ENCODE results near the gene FIGN.

Gene FIGN

DNA sequence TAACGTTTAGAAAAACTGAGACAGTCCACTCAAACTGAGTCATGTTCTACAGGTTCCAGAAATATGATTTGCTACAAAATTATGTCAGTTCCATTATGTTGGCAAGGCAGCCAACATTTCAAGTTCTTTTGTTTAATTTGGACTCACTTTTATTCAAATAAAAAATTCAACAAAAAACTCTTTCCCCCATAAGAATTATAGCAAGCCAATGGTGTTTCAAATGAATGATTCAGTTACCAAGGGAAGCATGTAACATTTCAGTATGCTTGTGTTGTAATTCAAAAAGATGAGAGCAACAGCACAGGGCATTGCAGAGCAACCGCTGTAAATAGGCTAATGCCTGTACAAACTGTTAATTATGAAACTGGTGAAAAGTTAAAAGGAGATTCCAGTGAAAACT is 140.8 kb downstream of the FIGN start:
- Histone ChIP-seq H3K9me3 (ENCODE audit: control insufficient read depth, insufficient read depth, low read depth, low read length) (no peaks in the 10 kb centered on the region), H3K36me3 (ENCODE audit: control insufficient read depth, insufficient read depth, low read length) (no peaks in the 10 kb centered on the region), H3K4me3 (ENCODE audit: low read depth, low read length) (no peak overlapping the region), H3K27me3 (ENCODE audit: control insufficient read depth, insufficient read depth, low read length) (no peaks in the 10 kb centered on the region), H3K27ac (ENCODE audit: low read depth, low read length) (no peak overlapping the region), H3K9ac (ENCODE audit: low read length) (no peak overlapping the region), H3K4me1 (ENCODE audit: control insufficient read depth, insufficient read depth, low read length) (peaks cover 32% of the 10 kb centered on the region)

DNA sequence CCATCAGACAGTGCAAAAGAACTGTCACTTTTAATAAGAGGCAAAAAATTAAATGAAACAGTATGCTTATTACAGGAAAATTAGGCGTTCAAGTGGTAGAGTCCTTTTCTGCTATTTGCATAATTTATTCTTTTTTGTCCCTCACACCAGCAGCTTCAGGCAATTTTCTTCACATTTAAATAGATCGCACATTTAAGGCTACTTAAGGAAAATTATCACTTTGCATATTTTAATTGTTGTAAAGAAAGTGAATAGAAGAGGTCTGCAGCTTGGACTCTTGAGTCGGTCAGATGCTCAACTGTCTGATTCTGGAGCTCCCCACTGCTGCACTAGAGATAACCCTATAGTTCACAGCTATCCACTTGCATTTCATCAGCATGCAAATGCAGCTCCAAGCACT is 141.3 kb downstream of the FIGN start:
- no peaks in the 10 kb centered on the region for H3K36me3 ChIP-seq (ENCODE audit: control insufficient read depth, insufficient read depth, low read length)
- peaks cover 27% of the 10 kb centered on the region for H3K4me1 ChIP-seq (ENCODE audit: control insufficient read depth, insufficient read depth, low read length)
- no peaks in the 10 kb centered on the region for H3K9me3 ChIP-seq (ENCODE audit: control insufficient read depth, insufficient read depth, low read depth, low read length)
- H3K9ac ChIP-seq (ENCODE audit: low read length), result no peak overlapping the region
- H3K27ac ChIP-seq (ENCODE audit: low read depth, low read length), result no peak overlapping the region
- H3K4me3 ChIP-seq (ENCODE audit: low read depth, low read length), result no peak overlapping the region
- no peaks in the 10 kb centered on the region for H3K27me3 ChIP-seq (ENCODE audit: control insufficient read depth, insufficient read depth, low read length)

DNA sequence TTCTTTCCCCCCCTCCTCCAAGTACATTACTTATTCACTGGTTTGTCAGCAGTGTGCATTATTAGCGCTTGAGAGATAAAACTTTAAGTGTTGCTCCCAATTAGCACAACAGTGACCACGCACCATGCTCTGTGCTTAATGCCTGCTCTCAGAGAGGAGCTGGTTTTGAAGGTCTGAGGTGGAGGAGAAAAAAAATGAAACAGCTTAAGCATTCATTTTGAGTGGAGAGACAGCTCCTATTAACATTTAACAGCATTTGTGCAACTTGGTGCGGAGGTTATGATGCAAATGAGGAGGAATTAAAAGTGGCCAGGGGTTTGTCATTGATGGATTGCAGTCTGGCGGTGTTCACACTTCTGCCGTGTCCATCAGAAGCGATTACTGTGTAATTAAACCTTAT is 141.8 kb downstream of the FIGN start:
- Histone ChIP-seq H3K4me1 (ENCODE audit: control insufficient read depth, insufficient read depth, low read length) (peaks cover 22% of the 10 kb centered on the region), H3K27me3 (ENCODE audit: control insufficient read depth, insufficient read depth, low read length) (no peaks in the 10 kb centered on the region), H3K9ac (ENCODE audit: low read length) (no peak overlapping the region), H3K36me3 (ENCODE audit: control insufficient read depth, insufficient read depth, low read length) (no peaks in the 10 kb centered on the region), H3K9me3 (ENCODE audit: control insufficient read depth, insufficient read depth, low read depth, low read length) (no peaks in the 10 kb centered on the region), H3K4me3 (ENCODE audit: low read depth, low read length) (no peak overlapping the region), H3K27ac (ENCODE audit: low read depth, low read length) (no peak overlapping the region)

- peaks cover 17% of the 10 kb centered on the region for H3K4me1 ChIP-seq (ENCODE audit: control insufficient read depth, insufficient read depth, low read length)
- H3K9ac ChIP-seq (ENCODE audit: low read length), result no peak overlapping the region
- H3K9me3 ChIP-seq (ENCODE audit: control insufficient read depth, insufficient read depth, low read depth, low read length), result no peaks in the 10 kb centered on the region
- no peak overlapping the region for H3K4me3 ChIP-seq (ENCODE audit: low read depth, low read length)
- no peak overlapping the region for H3K27ac ChIP-seq (ENCODE audit: low read depth, low read length)
- H3K36me3 ChIP-seq (ENCODE audit: control insufficient read depth, insufficient read depth, low read length), result no peaks in the 10 kb centered on the region
- no peaks in the 10 kb centered on the region for H3K27me3 ChIP-seq (ENCODE audit: control insufficient read depth, insufficient read depth, low read length)
Measured at GRCh38 chr2:163592954-163593622, 142.7 kb downstream of the FIGN start.

DNA sequence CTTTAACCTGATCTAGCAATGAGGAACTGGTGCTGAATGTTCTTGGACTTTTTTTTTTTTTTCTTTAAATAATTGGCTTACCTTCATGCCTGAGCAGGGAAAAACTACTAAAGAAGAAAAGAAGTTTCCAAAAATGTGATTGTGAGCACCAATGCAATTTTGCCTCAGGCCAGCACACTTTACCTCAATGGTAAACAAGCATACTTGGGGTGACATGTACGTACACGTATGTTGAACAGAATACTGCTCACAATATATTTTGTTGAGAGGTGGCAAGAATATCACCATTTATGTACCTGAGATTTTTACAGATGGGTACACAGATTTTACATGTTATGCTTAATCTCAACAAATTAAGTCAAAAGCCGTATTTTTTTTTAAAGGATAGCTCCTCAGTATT is 144.3 kb downstream of the FIGN start:
- no peaks in the 10 kb centered on the region for H3K36me3 ChIP-seq (ENCODE audit: control insufficient read depth, insufficient read depth, low read length)
- H3K9me3 ChIP-seq (ENCODE audit: control insufficient read depth, insufficient read depth, low read depth, low read length), result no peaks in the 10 kb centered on the region
- no peaks in the 10 kb centered on the region for H3K27me3 ChIP-seq (ENCODE audit: control insufficient read depth, insufficient read depth, low read length)
- no peak overlapping the region for H3K27ac ChIP-seq (ENCODE audit: low read depth, low read length)
- peaks cover 14% of the 10 kb centered on the region for H3K4me1 ChIP-seq (ENCODE audit: control insufficient read depth, insufficient read depth, low read length)
- no peak overlapping the region for H3K9ac ChIP-seq (ENCODE audit: low read length)
- no peak overlapping the region for H3K4me3 ChIP-seq (ENCODE audit: low read depth, low read length)

GRCh38 chr2:163580757-163581156 is 155.1 kb downstream of the FIGN start:
- H3K27me3 ChIP-seq (ENCODE audit: control insufficient read depth, insufficient read depth, low read length), result no peaks in the 10 kb centered on the region
- no peaks in the 10 kb centered on the region for H3K4me1 ChIP-seq (ENCODE audit: control insufficient read depth, insufficient read depth, low read length)
- no peaks in the 10 kb centered on the region for H3K9me3 ChIP-seq (ENCODE audit: control insufficient read depth, insufficient read depth, low read depth, low read length)
- no peak overlapping the region for H3K27ac ChIP-seq (ENCODE audit: low read depth, low read length)
- H3K4me3 ChIP-seq (ENCODE audit: low read depth, low read length), result no peak overlapping the region
- no peak overlapping the region for H3K9ac ChIP-seq (ENCODE audit: low read length)
- no peaks in the 10 kb centered on the region for H3K36me3 ChIP-seq (ENCODE audit: control insufficient read depth, insufficient read depth, low read length)

DNA sequence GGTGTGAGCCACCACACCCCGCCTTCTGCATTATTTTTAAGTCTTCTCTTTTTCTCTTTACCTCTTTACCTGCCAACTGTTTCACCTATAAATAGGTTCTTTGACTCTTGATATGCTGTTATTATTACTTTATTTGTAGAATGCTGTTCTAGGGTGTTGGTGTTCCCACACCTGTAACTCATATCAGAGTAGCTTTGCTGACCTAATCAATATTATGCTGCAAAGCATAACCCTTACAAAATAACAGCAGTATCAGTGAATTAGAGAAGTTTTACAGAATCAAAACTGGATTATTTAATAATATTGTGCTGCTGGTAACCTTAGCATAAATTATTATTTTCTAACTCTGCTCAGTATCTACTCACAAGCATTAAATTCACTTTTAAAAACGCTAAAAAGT is 161.5 kb downstream of the FIGN start:
- Histone ChIP-seq H3K36me3 (ENCODE audit: control insufficient read depth, insufficient read depth, low read length) (no peaks in the 10 kb centered on the region), H3K9me3 (ENCODE audit: control insufficient read depth, insufficient read depth, low read depth, low read length) (no peaks in the 10 kb centered on the region), H3K9ac (ENCODE audit: low read length) (no peak overlapping the region), H3K27me3 (ENCODE audit: control insufficient read depth, insufficient read depth, low read length) (no peaks in the 10 kb centered on the region), H3K27ac (ENCODE audit: low read depth, low read length) (no peak overlapping the region), H3K4me1 (ENCODE audit: control insufficient read depth, insufficient read depth, low read length) (no peaks in the 10 kb centered on the region), H3K4me3 (ENCODE audit: low read depth, low read length) (no peak overlapping the region)

GRCh38 chr2:163573652-163574051 is 162.2 kb downstream of the FIGN start:
- H3K27me3 ChIP-seq (ENCODE audit: control insufficient read depth, insufficient read depth, low read length), result no peaks in the 10 kb centered on the region
- no peaks in the 10 kb centered on the region for H3K4me1 ChIP-seq (ENCODE audit: control insufficient read depth, insufficient read depth, low read length)
- H3K4me3 ChIP-seq (ENCODE audit: low read depth, low read length), result no peak overlapping the region
- no peak overlapping the region for H3K9ac ChIP-seq (ENCODE audit: low read length)
- no peak overlapping the region for H3K27ac ChIP-seq (ENCODE audit: low read depth, low read length)
- H3K9me3 ChIP-seq (ENCODE audit: control insufficient read depth, insufficient read depth, low read depth, low read length), result no peaks in the 10 kb centered on the region
- H3K36me3 ChIP-seq (ENCODE audit: control insufficient read depth, insufficient read depth, low read length), result no peaks in the 10 kb centered on the region

DNA sequence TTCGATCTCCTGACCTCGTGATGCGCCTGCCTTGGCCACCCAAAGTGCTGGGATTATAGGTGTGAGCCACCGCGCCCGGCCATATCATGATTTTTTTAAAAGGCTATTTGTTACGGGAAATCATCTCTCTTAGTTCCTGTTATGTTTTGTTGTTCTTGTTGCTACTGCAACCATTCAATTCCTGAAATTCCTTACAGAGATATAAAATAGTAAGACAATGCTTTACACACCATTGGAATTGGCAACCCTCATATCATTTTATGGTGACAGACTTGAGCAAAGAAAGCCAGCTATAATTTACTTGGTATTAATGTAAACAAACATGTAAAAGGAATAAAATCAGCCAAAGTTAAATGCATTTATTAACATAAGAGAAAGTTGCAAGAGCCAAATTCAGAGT is 163.0 kb downstream of the FIGN start:
- Histone ChIP-seq H3K9ac (ENCODE audit: low read length) (no peak overlapping the region), H3K4me3 (ENCODE audit: low read depth, low read length) (no peak overlapping the region), H3K27ac (ENCODE audit: low read depth, low read length) (no peak overlapping the region), H3K4me1 (ENCODE audit: control insufficient read depth, insufficient read depth, low read length) (no peaks in the 10 kb centered on the region), H3K36me3 (ENCODE audit: control insufficient read depth, insufficient read depth, low read length) (no peaks in the 10 kb centered on the region), H3K9me3 (ENCODE audit: control insufficient read depth, insufficient read depth, low read depth, low read length) (no peaks in the 10 kb centered on the region), H3K27me3 (ENCODE audit: control insufficient read depth, insufficient read depth, low read length) (no peaks in the 10 kb centered on the region)

DNA sequence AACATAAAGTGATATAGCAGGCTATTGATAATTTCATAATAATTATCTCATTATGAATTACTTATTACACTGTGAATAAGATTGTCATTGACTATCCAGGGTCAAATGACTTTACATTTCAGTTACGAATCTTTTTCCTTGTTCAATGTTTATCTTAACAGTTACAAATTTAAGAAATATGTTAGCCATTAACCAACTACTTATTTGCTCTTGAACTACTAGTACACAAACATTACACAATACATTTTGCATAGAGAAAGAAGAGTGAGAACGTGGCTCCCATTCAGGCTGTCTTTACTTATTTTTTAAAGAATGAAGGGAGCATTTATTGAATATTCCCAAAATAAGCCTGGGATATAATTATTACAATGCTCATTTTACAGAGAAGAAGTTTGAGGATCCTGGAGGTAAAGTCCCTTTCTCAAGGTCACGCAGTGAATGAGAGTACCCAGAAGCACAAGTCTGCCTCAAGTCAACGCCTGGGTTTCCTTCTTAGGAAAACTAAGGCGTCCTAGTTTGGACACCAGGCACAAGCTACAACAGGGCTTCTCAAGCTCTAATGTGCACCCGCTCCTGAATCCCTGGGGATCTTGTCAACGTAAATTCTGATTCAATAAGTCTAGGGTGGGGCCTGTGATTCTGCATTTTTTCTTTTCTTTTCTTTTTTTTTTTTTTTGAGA is 164.2 kb downstream of the FIGN start:
- Histone ChIP-seq H3K4me1 (ENCODE audit: control insufficient read depth, insufficient read depth, low read length) (no peaks in the 10 kb centered on the region), H3K36me3 (ENCODE audit: control insufficient read depth, insufficient read depth, low read length) (no peaks in the 10 kb centered on the region), H3K9me3 (ENCODE audit: control insufficient read depth, insufficient read depth, low read depth, low read length) (no peaks in the 10 kb centered on the region), H3K27me3 (ENCODE audit: control insufficient read depth, insufficient read depth, low read length) (no peaks in the 10 kb centered on the region), H3K27ac (ENCODE audit: low read depth, low read length) (no peak overlapping the region), H3K9ac (ENCODE audit: low read length) (no peak overlapping the region), H3K4me3 (ENCODE audit: low read depth, low read length) (no peak overlapping the region)

- Histone ChIP-seq H3K9ac (ENCODE audit: low read length) (no peak overlapping the region), H3K4me3 (ENCODE audit: low read depth, low read length) (no peak overlapping the region), H3K27me3 (ENCODE audit: control insufficient read depth, insufficient read depth, low read length) (no peaks in the 10 kb centered on the region), H3K36me3 (ENCODE audit: control insufficient read depth, insufficient read depth, low read length) (no peaks in the 10 kb centered on the region), H3K4me1 (ENCODE audit: control insufficient read depth, insufficient read depth, low read length) (no peaks in the 10 kb centered on the region), H3K9me3 (ENCODE audit: control insufficient read depth, insufficient read depth, low read depth, low read length) (no peaks in the 10 kb centered on the region), H3K27ac (ENCODE audit: low read depth, low read length) (no peak overlapping the region)
Measured at GRCh38 chr2:163570391-163570790, 165.4 kb downstream of the FIGN start.

Data from HUES6 (cell line).